M059J (cell line): Measurements from ENCODE around the gene MYBPH. TPM values are rescaled to one million over a fixed set of nuclear protein-coding genes. Genes with fewer than 3 reads are reported as not detected.

Source experiments
- DNase-seq: peaks from one replicate; pipeline ENCODE4 v3.0.0-alpha.2; 2012; ENCODE audit warnings: low read depth
- total RNA-seq: library from RNA; depleted of rRNA; stranded (reverse); fragments of >200 nt; shearing (Covaris generic); gene quantifications from 2 replicates; pipeline ENCODE4 v1.2.3, GENCODE V29; 2014; rRNA removed

MYBPH gene, protein sequence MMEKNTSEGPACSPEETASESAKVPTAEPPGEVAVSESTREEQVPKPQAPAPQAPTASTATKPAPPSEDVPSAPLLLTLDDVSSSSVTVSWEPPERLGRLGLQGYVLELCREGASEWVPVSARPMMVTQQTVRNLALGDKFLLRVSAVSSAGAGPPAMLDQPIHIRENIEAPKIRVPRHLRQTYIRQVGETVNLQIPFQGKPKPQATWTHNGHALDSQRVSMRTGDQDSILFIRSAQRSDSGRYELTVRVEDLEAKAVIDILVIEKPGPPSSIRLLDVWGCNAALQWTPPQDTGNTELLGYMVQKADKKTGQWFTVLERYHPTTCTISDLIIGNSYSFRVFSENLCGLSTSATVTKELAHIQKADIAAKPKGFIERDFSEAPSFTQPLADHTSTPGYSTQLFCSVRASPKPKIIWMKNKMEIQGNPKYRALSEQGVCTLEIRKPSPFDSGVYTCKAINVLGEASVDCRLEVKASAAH
- not detected in 2 replicates for total RNA-seq

DNA sequence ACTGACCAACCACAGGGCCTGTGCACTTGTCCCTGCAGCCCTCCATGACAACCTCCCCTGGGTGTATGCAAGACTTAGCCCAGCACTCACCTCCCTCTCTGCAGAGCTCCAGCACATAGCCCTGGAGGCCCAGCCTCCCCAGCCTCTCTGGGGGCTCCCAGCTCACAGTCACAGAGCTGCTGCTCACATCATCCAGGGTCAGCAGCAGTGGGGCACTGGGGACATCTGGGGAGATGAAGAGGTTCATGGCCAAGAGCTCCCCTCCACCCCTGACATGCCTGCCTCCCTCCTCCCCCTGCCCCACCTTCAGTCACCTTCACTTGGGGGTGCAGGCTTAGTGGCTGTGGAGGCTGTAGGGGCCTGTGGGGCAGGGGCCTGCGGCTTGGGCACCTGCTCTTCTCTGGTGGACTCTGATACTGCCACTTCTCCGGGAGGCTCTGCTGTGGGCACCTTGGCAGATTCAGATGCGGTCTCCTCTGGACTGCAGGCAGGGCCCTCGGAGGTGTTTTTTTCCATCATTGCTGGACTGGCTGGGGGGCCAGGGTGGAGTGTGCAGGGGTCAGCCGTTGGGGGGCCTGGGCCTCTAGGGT is at the start of gene MYBPH:
Gene MYBPH (minus strand): TSS at position 590 of the 590 bp plus-strand sequence. CDS start 71 bp downstream, at position 519.
- no peak for DNase-seq

GRCh38 chr1:203225071-203225470 is 49.4 kb upstream of the MYBPH start:
- no peak for DNase-seq

- DNase-seq, result no peak
Measured at GRCh38 chr1:203223012-203223775, 47.6 kb upstream of the MYBPH start.

- DNase-seq, result no peak
Measured at GRCh38 chr1:203219934-203220333, 44.3 kb upstream of the MYBPH start.

DNA sequence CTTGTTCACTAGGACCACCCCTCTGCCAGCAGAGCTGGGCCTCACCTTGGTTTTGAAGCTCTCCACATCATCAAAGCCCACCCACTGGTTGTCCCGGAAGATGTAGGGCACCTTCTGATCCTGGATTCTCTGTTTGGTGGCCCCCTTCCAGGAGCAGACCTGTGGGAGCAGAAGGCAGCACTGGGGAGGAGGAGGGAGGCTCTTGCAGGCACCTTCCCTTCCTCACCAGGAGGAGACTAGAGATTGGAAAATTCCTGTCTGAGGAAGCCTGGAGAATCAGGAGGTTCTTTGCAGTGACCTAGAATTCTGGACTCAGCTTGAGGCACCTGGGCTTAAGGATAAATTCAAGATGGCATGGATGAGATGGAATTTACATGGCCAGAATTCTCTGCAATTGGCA is 43.5 kb upstream of the MYBPH start:
- DNase-seq, result no peak

DNA sequence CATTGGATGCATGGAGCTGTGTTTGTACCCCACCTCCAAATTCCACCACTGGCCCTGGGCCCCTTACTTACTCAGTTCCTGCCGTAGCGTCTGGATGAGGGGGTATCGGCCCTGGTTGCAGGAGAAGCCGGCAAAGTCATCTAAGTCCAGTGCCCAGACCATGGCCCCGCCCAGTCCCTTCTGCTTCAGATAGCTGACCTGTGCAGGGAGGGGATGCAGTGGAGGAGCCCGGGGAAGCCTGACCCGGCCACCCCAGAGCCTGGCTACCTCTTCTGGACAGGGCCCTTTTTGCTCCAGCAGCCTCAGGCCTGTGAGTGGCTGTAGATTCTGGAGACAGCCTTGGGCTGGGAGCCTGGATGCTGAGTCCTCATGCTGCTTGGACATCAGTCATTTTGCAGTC is 42.0 kb upstream of the MYBPH start:
- DNase-seq, result no peak

DNA sequence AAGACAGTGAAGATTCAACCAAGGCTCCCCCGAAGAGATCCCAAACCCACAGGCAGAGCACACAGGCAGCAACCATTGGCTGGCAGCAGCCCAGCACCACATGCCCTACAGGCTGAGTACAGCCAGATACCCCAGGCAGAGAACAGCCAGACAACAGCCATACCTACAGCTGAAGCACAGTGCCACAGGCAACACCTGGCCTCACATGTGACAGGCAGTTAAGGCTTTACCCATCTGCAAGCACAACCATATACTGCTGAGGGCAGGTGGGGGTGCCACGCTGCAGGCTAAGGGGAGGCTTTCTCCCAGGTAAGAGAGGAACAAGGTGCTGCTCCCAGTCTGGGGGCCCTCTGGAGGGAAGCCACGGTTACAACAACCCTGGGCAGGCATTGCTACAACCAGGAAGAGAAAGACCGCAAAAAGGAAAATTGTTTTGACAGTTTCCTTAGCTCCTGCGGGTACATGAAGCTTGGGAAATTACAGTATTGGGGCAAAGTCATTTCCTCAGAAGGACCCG is 41.6 kb upstream of the MYBPH start:
- no peak for DNase-seq

GRCh38 chr1:203216274-203217138 is 40.9 kb upstream of the MYBPH start:
- peak; percentile 58 for DNase-seq

DNA sequence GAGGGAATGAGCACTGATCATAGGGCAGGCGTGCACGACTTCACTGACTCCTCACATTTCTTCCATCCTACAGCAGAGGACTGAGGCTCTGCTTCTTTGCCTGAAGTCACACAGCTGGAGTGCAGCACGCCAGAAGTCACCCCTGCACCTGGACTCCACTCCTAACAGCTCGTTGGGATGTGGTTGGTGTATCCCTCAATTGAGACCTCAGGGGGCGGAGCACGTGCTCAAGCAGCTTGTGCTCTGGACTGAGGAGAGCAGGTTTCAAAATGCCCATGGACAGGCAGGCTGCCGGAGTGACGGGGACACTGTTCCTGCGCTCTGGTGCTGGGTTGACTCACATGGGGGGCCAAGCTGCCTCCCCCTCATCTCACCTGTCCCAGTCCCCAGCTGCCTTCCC is 39.9 kb upstream of the MYBPH start:
- no peak for DNase-seq

DNA sequence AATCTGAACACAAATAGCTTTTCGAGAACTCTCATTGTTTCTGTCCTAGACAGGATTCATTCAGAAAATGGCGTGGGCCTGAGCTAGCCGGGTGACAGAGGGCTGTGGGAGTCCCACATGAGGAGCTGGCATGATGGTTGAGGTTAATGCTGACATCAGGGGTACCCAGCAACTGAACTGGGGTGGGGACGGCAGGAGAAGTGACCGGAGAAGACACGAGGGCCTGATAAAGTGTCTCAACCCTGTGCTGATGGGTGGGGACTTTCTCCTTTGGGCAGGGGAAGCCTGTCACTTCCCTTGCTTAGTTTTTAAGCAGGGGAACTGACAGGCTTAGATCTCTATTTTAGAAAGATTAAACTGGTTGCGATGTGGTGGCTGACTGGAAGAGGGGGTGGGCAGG is 39.2 kb upstream of the MYBPH start:
- DNase-seq, result no peak

GRCh38 chr1:203213126-203213525 is 37.5 kb upstream of the MYBPH start:
- DNase-seq, result no peak

DNA sequence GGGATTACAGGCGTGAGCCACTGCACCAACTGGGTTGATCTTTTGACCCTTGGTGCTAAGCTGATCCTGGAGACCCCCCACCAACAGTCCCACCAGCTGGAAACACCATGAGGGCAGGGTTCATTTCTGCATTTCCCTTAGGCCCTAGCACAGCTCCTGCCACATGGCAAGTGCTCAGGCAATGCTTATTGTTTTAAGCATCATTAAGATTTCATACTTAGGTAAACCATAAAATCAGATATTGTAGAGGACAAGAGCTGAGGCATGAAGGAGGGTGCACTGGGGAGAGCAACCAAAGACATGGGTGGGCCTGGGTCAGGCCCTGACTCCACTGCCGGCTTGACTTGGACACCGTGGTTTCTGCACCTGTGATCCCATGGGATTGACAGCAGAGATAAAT is 36.2 kb upstream of the MYBPH start:
- no peak for DNase-seq

GRCh38 chr1:203210988-203211387 is 35.4 kb upstream of the MYBPH start:
- DNase-seq, result no peak

DNA sequence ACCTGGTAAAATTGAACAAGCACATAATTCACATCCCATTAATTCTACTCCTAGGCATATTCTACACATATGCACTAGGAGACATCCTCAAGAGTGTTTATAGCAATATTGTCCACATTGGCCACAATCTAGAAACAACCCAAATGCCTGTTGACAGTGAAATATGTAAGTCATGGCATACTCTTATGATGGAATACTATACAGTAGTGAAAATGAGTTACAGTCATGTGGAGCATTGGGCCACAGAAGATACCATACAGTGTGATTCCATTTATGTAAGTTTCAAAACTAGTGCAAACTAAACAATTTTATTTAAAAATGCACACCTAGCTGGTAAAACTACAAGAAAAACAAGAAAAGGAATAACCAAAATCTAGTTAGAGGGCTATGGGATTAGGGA is 34.7 kb upstream of the MYBPH start:
- DNase-seq, result no peak

DNA sequence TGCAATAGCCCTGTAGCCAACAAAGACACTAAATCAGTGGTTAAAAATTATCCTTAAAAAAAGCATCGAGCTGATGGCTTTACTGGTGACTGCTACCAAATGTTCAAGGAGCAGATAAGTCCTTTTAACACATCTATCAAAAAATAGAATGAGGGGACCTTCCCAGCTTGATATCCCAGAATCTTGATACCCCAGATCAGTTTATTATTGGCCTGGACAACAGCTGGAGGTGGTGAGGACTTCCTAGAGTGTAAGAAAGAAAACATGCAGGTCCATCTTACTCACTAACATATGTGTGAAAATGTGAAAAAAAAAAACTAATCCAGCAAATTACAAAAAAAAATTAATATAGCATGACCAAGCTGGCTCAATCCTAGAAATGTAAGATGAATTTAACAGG is 32.6 kb upstream of the MYBPH start:
- no peak for DNase-seq

DNA sequence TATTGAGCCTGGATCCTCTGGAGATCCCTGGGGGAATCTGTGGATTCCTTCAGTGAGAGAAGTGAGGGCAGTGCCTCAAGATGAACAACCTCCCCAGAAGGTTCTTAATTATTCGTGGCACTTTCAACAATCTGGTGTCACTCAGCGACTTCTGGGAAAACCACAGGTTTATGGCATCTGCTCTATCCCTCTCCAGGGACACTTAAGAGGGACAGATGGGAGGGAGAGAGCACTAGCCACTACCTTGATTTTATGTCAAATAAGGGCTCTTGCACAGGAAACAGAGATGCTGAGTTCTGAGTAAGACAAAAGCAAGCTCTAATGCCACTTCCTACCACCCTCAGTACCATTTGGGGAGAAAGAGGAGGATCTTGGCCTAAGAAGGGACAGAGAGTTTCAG is 32.1 kb upstream of the MYBPH start:
- no peak for DNase-seq

- DNase-seq, result no peak
Measured at GRCh38 chr1:203206129-203206687, 30.6 kb upstream of the MYBPH start.

- no peak for DNase-seq
Measured at GRCh38 chr1:203204756-203205155, 29.1 kb upstream of the MYBPH start.

- peak; percentile 69 for DNase-seq
Measured at GRCh38 chr1:203202431-203203245, 27.0 kb upstream of the MYBPH start.
